ENCODE measurements around the gene GATA5.

Gene GATA5

DNA sequence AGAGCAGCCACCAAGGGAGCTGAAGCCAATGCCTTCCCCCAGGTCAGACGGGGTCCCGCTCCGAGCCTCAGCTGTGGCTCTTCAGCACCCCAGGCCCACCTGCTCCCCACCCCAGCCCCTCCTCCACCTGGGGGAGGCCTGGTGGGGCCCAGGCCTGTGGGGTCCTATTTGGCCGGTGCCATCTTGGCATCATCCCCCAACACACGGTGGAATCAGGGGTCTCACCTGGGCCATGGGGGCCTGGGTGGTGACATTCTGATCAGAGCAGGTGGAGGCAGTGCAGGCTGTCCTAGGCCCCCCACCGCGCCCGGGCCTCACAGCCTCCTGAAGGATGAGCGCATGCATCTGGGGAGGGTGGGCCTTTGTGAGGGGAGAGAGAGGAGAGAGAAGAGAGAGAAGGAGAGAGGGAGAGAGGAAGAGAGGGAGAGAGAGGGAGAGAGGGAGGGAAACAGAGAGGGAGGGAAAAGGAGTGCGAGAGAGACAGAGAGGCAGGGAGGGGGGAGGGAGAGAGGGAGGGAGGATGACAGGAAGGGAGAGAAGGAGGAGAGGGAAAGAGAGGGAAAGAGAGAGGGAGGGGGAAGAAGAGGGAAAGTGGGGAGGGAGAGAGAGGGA is 24.5 kb downstream of the GATA5 start:
- no peak for DNase-seq

DNA sequence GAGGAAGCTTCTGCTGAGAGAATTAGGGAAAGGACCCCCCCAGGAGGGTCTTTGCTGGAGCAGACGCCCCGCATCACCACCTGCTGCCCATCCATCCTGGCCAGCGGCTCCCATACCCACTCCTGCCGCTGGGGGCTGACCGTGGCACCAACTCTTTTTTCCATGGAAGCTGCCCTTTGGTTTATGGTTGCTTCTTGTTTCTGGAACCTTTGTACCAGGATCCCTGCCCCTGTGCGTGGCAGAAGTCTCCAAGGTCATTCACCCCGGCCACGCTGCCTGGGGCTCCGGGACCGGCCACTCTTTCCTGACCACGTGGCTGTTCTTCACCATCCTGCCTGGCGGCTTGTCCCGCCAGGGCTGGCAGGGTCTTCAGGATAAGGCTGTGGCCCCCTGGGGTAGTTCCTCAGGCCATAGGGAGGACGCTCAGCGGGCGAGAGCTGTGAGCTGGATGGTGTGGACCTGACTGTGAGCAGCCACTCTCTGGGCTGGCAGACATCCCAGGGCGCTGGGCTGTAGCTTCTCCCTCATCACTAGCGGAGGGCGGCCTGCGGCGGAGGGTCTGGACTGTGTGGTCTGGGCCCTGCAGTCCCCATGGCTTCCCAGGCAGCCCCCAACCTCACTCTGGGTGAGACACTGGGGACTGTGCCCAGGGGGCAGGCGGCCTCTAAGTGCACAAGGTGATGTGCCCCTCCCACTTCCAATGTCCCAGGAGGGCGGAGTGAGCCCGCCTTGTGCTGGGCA is 25.7 kb downstream of the GATA5 start:
- DNase-seq: no peak

DNA sequence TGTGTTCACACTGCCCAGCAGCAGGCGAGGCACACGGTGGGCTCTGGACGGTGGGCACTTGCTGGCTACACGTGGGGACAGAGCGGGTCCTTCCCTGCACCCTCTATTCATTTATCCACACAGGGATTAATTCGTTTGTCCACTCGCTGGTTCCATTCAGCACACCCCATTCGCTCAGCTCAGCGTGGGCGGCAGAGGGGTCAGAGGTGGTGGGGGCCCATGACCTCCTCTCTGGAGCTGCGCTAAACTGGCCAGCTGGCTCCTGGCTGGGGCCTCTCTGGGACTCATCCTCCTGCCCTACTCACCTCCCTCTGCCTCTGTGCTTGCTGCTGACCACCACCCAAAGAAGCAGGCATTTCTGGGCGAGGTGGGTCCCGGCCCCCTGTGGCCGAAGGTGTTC is 27.0 kb downstream of the GATA5 start:
- no peak for DNase-seq

GRCh38 chr20:62448038-62448437 is 27.8 kb downstream of the GATA5 start:
- no peak for DNase-seq

DNA sequence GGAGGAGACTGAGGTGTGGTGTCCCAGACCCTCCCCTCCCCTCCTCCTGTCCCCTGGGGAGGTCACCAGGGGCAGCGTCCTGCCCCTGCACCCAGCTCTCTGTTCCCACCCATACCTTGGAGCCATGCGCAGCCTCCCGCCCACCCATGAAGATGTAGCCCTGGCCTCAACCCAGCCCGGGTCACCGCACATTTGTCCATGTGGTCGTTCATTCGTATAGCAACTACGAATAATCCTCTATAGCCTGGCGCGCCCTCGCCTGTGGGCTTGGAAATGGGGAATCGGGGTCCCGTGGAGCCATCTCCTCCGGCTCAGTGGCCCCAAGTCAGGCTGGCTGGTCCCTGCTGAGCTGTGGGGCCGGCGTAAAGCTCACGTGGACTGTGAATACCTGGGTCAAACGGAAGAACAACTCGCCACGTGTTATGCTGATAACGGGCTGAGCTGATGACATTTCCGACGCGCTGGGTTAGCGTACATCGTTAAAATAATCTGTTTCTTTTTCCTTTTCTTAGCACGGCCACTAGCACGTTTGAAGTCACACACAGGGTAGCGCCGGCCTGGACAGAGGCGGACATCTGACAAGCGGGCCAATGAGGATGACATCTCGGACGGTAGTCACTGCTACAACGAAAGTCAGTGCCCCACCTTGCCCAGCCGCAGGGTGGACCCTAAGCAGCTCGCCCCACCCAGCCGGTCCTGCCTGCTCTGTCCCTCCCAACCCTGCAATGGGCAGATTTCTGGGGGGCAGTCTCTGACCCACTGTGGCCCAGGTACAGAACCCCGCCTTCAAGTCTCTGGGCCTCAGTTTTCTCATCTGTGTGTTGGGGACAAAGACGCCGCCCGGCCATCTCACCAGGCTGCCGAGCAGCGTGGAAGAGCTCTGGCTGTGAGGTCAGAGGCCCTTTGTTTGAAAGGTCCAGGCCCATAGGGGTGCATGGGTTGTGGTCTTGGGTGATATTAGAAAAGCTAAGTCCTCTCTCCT is 28.6 kb downstream of the GATA5 start:
- DNase-seq: no peak

DNA sequence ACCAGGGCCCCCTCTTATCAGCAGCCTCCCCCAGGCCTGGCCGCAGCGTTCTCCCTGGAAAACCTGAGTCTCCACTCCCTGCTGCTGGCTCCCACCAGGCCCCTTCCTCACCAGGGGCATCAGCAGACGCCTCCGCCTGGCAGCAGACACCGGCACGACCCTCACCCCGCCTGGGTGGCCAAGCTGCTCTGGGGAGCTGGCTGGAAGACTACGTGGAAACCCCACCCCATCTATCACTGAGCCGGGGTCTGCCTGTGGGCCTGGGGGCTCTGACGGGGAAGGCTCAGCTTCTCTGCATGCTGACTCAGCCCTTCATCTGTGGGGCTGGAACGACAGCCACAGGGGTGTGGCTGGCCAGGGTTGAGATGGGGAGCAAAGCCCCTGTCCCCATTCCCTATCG is 29.3 kb downstream of the GATA5 start:
- no peak for DNase-seq

- no peak for DNase-seq
Measured at GRCh38 chr20:62445553-62446340, 30.0 kb downstream of the GATA5 start.

DNA sequence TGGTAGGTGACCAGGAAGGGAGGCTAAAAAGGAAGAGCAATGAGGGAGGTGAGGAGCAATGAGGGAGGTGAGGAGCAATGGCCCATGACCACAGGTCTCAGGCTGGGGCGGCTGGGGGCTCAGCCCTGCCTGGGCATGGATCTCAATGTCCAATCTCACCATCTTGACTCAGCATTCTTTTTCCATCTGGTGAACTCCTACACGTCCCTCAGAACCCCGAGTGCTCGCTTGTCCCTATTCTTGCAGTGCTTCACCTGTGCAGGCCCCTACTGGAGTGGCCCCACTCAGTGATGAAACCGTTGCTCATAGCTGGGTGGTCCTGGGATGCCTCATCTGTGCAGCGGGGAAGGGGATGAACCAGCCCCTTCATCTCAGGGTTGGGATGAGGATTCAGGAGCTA is 31.5 kb downstream of the GATA5 start:
- no peak for DNase-seq

DNA sequence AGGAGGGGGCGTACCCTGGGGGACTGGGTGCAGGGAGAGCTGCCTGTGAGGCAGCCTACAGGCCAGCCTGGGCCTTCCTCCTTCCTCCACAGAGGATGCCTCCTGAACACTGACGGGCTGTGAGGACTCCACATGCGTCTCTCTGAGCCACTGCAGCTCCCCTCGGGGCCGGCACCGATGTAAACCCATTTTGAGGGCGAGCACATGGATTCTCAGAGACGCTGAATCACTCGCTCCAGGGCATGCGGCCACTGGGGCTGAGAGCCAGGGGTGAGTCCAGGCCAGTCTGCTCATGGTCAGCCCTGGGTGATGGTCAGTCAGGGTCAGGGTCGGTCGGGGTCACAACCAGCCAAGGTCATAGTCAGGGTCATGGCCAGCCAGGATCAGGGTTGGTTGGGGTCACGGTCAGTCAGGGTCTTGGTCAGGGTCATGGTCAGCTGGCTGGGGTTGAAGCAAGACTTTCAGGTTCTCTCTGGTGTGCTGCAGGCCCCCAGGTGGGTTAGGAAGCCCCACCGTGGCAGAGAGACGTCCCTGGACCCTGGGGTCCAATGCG is 33.7 kb downstream of the GATA5 start:
- DNase-seq: no peak

GRCh38 chr20:62439218-62439617 is 36.6 kb downstream of the GATA5 start:
- no peak for DNase-seq

- no peak for DNase-seq
Measured at GRCh38 chr20:62437927-62438326, 37.9 kb downstream of the GATA5 start.

DNA sequence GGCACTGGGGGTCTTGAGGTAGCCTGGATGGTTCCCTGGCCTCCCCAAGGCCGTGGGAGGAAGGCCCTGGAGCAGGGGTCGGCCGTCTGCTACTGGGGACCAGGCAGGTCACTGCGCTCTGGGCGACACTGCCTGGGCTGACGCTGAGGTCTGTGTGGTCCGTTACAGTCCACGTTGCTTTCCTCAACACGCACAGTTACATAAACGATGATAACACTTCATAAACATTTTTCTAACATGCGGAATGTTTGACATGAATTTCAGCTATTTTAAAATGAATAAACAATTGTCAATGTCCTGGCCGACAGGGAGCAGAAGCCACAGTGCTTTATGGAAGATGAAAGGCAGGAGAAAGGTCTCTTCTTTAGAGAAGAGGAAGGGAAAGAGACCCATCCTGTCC is 38.3 kb downstream of the GATA5 start:
- no peak for DNase-seq

DNA sequence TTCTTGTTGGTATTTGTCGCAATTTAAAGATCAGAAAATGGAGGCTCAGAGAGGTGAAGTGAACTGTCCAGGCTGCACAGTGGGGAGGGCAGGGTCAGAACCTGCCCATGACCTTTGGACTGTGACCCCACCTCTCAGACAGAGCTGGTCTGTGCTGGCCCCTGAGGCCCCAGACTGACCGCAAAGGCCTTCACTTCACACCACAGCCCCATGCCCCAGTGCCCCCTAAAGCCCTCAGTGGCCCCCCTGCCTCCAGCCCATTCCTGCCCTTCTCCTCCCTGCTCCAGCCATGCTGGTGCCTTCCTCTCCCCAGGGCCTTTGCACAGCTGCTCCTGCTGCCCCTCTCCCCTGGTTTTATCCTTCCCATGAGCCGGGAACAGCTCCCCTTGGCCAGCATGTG is 39.1 kb downstream of the GATA5 start:
- DNase-seq: no peak

- DNase-seq: no peak
Measured at GRCh38 chr20:62433658-62434497, 41.9 kb downstream of the GATA5 start.

DNA sequence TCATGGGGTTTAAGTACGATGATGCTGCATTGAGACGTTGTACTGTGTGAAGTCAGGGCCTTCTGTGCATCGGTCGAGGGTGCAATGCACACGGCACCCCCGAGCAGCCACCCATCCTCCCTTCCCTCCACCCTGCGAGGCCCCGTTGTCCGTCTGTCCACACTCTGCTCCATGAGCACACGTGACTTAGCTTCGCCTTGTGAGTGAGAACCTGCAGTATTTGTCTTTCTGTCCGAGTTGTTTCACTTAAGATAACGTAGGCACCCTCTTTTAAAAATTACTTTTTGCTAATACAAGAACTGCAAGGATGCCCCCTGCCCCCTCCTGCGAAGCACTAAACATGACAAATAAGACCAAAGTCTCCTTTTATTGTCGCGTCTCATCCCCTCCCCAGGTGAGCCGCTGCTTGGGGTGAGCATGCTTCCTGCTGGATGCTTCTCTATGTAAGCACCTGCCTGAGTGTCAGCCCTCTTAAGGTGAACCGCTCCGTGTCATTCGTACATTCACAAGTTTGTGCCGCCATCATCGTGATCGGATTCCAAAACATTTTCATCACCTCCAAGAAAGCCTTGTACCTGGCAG is 44.8 kb downstream of the GATA5 start:
- DNase-seq: no peak

- DNase-seq: no peak
Measured at GRCh38 chr20:62430311-62430853, 45.4 kb downstream of the GATA5 start.

DNA sequence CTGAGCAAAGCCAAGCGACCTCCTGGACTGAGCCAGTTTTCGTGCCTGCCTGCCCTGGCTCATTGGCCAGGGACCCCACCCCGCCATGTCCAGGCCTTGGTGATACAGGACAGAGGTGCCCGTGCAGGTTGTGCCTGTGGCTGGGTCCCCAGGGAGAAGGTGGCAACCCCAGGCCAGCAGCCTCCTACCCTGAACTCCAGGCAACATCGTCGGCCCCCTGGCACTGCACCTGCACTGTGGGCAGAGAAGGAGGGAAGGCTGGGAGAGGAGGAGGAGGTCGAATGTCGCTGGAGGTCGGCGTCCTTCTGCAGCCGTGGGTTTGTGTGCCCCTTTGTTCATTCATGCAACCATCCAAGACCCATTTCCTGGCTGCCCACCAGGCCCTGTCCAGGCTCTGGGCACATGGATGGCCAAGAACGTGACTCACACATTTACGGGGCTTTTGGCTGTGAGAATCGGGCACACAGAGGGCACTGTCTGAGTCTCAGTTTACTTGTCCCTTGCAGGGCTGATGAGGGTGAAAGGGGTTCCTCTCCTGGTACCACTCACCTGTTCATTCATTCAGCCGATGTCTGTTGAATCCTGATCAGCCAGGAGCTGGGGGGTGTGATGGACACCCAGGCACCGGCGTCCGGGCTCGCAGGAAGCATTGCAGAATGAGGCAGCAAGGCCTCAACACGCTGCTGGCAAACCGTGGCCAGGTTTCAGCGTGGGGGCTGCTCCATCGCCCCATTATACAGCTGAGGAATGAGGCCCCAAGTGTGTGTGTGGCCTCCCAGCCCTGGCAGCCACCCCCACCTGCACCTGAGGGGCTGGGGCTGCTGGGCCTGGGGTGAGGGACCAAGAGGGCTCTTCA is 46.1 kb downstream of the GATA5 start:
- no peak for DNase-seq

DNA sequence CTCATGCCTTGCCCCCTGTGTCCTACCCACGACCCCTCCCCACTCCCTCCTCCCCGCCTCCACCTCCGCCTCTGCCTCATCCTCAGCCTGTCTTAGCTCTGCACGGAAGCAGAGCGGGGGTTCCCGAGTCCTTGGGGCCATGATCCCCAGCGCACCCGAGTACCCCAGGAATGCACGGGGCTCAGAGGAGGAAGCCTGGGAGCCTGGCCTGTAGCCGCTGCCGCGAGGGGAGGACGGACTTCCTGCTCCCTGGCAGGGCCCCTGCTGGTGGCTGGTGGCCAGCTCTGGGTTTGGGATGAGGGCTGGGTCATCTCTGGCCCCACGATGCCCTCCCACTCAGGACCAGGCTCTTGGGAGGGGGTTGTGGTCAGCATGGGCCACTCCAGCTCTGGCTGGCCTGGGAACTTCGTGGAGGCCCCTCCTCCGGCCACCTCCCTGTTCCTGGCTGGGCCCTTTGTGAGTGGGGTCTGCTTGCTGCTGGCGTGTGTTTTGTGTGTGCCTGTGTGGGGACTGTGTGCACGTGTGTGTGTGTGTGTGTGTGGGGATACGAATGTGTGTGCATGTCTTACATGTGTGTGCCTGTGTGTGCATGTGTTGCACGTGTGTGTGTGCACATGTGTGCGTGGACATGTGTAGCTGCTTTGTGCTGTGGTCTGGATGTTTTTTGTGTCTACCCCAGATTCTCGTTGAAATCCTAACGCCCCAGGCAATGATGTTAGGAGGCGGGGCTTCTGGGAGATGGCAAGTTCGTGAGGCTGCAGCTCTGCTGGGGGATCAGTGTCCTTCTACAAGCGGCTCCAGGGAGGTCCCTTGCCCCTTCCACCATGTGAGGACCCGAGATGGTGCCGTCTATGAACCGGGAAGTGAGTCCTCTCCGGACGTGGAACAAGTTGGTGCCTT is 47.1 kb downstream of the GATA5 start:
- no peak for DNase-seq

DNA sequence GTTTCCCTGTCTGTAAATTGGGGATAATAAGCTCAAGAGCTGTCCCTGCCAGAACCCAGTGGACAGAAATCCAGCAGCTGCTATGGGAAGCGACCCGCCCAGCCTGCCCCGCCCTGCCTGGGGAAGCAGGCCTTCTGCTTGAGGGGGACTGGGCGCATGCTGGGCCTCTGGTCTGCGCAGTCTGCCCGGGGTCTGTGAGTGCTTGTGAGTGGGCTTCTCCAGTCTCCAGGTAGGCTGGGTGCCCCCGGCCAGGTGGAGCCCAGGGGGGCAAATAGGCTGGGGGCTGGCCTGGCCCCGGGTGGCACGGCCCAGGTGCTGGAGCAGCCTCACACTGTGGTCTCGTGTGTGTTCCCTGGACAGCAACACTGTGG is 47.8 kb downstream of the GATA5 start:
- DNase-seq: no peak

Data from NCI-H774 (cell line).